Renal pelvis (tissue), 4 donors: ENCODE data around the gene CTXN3. TPM values are rescaled to one million over a fixed set of nuclear protein-coding genes. Genes with fewer than 3 reads are reported as not detected.
"Not testable (repeated sequence)": the region's sequence is repeated elsewhere in the genome, so short reads cannot be mapped to it uniquely, and the experiment has no call there.

ENCODE experiments used
- DNase-seq: peaks from one replicate; pipeline ENCODE4 v3.0.0-alpha.2; 2013
- polyA plus RNA-seq, 3 donors: library from polyadenylated mRNA; unstranded; fragments of 120-200 nt; gene quantifications; one replicate each; pipeline ENCODE4 v1.2.1, GENCODE V29; 2013; ENCODE audit not compliant: insufficient read length in 3 of 3

The CTXN3 gene
- polyA plus RNA-seq, 3 donors = 0.09 TPM; not detected in 2

- DNase-seq = no peak
Measured at GRCh38 chr5:127650649-127651048, 1.8 kb downstream of the CTXN3 start.

GRCh38 chr5:127652952-127653611 is 4.2 kb downstream of the CTXN3 start:
- no peak for DNase-seq

GRCh38 chr5:127656825-127657224 is 7.9 kb downstream of the CTXN3 start:
- DNase-seq = no peak

- DNase-seq = peak; percentile 28
Measured at GRCh38 chr5:127660047-127660733, 11.3 kb downstream of the CTXN3 start.

GRCh38 chr5:127664093-127664492 is 15.2 kb downstream of the CTXN3 start:
- DNase-seq = no peak

GRCh38 chr5:127665641-127666040 is 16.8 kb downstream of the CTXN3 start:
- no peak for DNase-seq

- DNase-seq = no peak
Measured at GRCh38 chr5:127666043-127666716, 17.3 kb downstream of the CTXN3 start.

GRCh38 chr5:127667926-127668325 is 19.0 kb downstream of the CTXN3 start:
- no peak for DNase-seq

GRCh38 chr5:127671218-127671617 is 22.3 kb downstream of the CTXN3 start:
- no peak for DNase-seq

- no peak for DNase-seq
Measured at GRCh38 chr5:127673117-127673800, 24.4 kb downstream of the CTXN3 start.

- DNase-seq = not testable (repeated sequence)
Measured at GRCh38 chr5:127676951-127677350, 28.1 kb downstream of the CTXN3 start.

GRCh38 chr5:127679691-127680330 is 30.9 kb downstream of the CTXN3 start:
- not testable (repeated sequence) for DNase-seq

- DNase-seq = no peak
Measured at GRCh38 chr5:127680595-127680994, 31.7 kb downstream of the CTXN3 start.

GRCh38 chr5:127683008-127683407 is 34.1 kb downstream of the CTXN3 start:
- no peak for DNase-seq

- no peak for DNase-seq
Measured at GRCh38 chr5:127684726-127685467, 36.0 kb downstream of the CTXN3 start.

- no peak for DNase-seq
Measured at GRCh38 chr5:127685662-127686061, 36.8 kb downstream of the CTXN3 start.

GRCh38 chr5:127686424-127686823 is 37.5 kb downstream of the CTXN3 start:
- no peak for DNase-seq

- DNase-seq = no peak
Measured at GRCh38 chr5:127694518-127695171, 45.8 kb downstream of the CTXN3 start.

GRCh38 chr5:127695346-127695745 is 46.5 kb downstream of the CTXN3 start:
- no peak for DNase-seq

GRCh38 chr5:127696683-127697082 is 47.8 kb downstream of the CTXN3 start:
- DNase-seq = no peak
